Type B pancreatic cell (in vitro differentiated cells): ENCODE results near the gene ZSCAN4. TPM values are rescaled to one million over a fixed set of nuclear protein-coding genes. Genes with fewer than 3 reads are reported as not detected.

Source experiments
- DNase-seq: peaks from one replicate; pipeline ENCODE4 v3.0.0; 2021; ENCODE audit warnings: mixed read lengths; ENCODE audit not compliant: unreplicated experiment; ENCODE audit errors: extremely low spot score
- H3K27ac Mint-ChIP-seq: 2 replicates; pipeline ENCODE4 v1.8.0; 2021; ENCODE audit warnings: mild to moderate bottlenecking, mixed read lengths
- H3K27me3 Mint-ChIP-seq: 2 replicates; pipeline ENCODE4 v1.8.0; 2021; ENCODE audit warnings: mixed read lengths
- H3K36me3 Mint-ChIP-seq: 2 replicates; pipeline ENCODE4 v1.8.0; 2021; ENCODE audit warnings: mixed read lengths
- H3K4me1 Mint-ChIP-seq: one replicate; pipeline ENCODE4 v1.8.0; 2021; ENCODE audit warnings: mixed read lengths; ENCODE audit not compliant: unreplicated experiment
- H3K4me3 Mint-ChIP-seq: 2 replicates; pipeline ENCODE4 v1.8.0; 2021; ENCODE audit warnings: mild to moderate bottlenecking, mixed read lengths
- H3K9me3 Mint-ChIP-seq: 2 replicates; pipeline ENCODE4 v1.8.0; 2021; ENCODE audit warnings: mixed read lengths
- total RNA-seq: library from RNA; stranded (reverse); gene quantifications from 2 replicates; pipeline ENCODE4 v1.2.1, GENCODE V29; 2021; ENCODE audit warnings: low replicate concordance
- TF ChIP-seq, protein P1 (sequence below): fragments of 200-600 bp; sonication (generic); conservative IDR thresholded peaks from 2 replicates; pipeline ENCODE4 v1.5.0; 2021; ENCODE audit warnings: antibody characterized with exemption, mild to moderate bottlenecking

The ZSCAN4 gene
- total RNA-seq, 1 donor from 2014 or later, result not detected

DNA sequence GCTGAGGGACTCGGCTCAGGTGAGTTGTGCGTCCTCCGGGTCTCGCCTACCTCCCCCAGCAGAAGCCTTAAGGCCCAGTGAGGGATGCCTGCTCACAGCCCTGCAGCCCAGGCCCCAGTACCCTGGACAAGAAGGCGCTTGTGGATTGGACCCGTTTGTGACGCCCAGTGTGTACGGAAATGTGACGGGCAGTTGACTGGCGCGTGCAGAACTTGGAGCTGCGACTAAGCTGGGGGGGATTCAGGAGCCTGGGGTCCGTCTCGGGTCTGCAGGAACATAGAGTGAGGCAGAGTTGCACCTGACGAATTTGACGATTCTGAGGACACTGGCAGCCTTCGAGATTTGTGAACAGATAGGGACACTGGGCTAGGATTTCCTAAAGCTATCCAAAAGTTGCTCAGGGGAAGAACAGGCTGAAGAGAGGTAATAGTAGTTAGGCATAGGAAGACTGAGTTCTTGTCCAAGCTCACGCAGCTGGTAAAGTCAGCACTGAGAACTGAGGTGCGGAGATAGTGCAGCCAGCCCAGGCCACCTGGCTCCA lies 13.6 kb downstream of the ZSCAN4 start:
- TF ChIP-seq, protein P1, sequence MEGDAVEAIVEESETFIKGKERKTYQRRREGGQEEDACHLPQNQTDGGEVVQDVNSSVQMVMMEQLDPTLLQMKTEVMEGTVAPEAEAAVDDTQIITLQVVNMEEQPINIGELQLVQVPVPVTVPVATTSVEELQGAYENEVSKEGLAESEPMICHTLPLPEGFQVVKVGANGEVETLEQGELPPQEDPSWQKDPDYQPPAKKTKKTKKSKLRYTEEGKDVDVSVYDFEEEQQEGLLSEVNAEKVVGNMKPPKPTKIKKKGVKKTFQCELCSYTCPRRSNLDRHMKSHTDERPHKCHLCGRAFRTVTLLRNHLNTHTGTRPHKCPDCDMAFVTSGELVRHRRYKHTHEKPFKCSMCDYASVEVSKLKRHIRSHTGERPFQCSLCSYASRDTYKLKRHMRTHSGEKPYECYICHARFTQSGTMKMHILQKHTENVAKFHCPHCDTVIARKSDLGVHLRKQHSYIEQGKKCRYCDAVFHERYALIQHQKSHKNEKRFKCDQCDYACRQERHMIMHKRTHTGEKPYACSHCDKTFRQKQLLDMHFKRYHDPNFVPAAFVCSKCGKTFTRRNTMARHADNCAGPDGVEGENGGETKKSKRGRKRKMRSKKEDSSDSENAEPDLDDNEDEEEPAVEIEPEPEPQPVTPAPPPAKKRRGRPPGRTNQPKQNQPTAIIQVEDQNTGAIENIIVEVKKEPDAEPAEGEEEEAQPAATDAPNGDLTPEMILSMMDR, result no peak
- H3K36me3 Mint-ChIP-seq, result peaks cover 59% of the 10 kb centered on the region

DNA sequence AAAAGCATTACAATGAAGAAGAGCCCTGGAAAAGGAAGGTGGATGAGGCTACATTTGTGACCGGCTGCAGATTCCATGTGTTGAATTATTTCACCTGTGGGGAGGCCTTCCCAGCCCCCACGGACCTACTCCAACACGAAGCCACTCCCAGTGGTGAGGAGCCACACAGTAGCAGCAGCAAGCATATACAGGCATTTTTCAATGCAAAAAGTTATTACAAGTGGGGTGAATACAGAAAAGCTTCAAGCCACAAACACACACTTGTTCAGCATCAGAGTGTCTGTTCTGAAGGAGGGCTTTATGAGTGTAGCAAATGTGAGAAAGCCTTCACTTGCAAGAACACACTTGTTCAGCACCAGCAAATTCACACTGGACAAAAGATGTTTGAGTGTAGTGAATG lies 18.0 kb downstream of the ZSCAN4 start:
- H3K27ac Mint-ChIP-seq, result no peak overlapping the region
- no peak for DNase-seq
- no peaks in the 10 kb centered on the region for H3K27me3 Mint-ChIP-seq
- TF ChIP-seq, protein P1, result no peak
- peaks cover 86% of the 10 kb centered on the region for H3K36me3 Mint-ChIP-seq
- H3K9me3 Mint-ChIP-seq, result peaks cover 57% of the 10 kb centered on the region
- H3K4me3 Mint-ChIP-seq, result no peak overlapping the region
- H3K4me1 Mint-ChIP-seq, result peaks cover 17% of the 10 kb centered on the region

More for the DNA sequence above, 13.6 kb downstream of the ZSCAN4 start:
- peaks cover 21% of the 10 kb centered on the region for H3K4me1 Mint-ChIP-seq
- H3K27ac Mint-ChIP-seq, result peak overlapping the region; percentile 94
- peaks cover 10% of the 10 kb centered on the region for H3K27me3 Mint-ChIP-seq
- H3K4me3 Mint-ChIP-seq, result peak overlapping the region; percentile 97
- peaks cover 46% of the 10 kb centered on the region for H3K9me3 Mint-ChIP-seq
- DNase-seq, result no peak

DNA sequence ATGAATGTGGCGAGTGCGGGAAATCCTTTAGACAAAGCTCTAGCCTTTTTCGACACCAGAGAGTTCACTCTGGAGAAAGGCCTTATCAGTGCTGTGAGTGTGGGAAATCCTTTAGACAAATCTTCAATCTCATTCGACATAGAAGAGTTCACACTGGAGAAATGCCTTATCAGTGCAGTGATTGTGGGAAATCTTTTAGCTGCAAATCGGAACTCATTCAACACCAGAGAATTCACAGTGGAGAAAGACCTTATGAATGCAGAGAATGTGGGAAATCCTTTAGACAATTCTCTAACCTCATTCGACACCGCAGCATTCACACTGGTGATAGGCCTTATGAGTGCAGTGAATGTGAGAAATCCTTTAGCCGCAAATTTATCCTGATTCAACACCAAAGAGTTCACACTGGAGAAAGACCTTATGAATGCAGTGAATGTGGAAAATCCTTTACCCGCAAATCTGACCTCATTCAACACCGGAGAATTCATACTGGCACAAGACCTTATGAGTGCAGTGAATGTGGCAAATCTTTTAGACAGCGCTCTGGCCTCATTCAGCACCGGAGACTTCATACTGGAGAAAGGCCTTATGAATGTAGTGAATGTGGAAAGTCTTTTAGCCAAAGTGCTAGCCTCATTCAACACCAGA lies 18.8 kb downstream of the ZSCAN4 start:
- Mint-ChIP-seq H3K27ac (no peak overlapping the region), H3K4me1 (peaks cover 13% of the 10 kb centered on the region), H3K4me3 (no peak overlapping the region), H3K9me3 (peaks cover 54% of the 10 kb centered on the region), H3K27me3 (no peaks in the 10 kb centered on the region), H3K36me3 (peaks cover 79% of the 10 kb centered on the region)
- no peak for DNase-seq
- TF ChIP-seq, protein P1, result no peak

DNA sequence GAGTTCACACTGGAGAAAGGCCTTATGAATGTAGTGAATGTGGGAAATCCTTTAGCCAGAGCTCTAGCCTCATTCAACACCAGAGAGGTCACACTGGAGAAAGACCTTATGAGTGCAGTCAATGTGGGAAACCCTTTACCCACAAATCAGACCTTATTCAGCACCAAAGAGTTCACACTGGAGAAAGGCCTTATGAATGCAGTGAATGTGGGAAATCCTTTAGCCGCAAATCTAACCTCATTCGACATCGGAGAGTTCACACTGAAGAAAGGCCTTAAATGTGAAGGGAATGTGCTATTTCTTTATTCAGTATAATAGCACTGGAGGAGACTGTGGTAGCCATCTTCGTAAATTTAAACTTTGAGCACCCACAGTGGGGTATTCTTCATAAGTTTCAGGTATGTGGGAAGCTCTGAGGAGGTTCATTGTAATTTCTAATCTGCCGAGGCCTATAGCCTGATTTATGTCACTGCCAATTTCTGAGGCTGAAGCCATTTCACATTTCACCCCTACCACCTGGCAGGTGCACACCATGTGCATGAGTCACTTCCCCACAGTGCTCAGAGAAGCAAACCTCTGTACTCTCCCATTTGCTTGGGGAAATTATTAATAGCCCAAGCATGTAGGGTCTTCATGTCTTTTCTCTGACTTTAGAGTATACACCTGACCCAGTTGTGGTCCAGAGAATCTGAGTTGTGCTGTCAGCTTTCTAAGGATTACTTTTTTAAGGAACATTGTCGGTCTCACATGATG lies 19.5 kb downstream of the ZSCAN4 start:
- H3K27me3 Mint-ChIP-seq, result no peaks in the 10 kb centered on the region
- H3K4me3 Mint-ChIP-seq, result no peak overlapping the region
- H3K9me3 Mint-ChIP-seq, result peaks cover 51% of the 10 kb centered on the region
- DNase-seq, result no peak
- TF ChIP-seq, protein P1, result no peak
- H3K4me1 Mint-ChIP-seq, result peaks cover 6% of the 10 kb centered on the region
- peaks cover 78% of the 10 kb centered on the region for H3K36me3 Mint-ChIP-seq
- H3K27ac Mint-ChIP-seq, result no peak overlapping the region

DNA sequence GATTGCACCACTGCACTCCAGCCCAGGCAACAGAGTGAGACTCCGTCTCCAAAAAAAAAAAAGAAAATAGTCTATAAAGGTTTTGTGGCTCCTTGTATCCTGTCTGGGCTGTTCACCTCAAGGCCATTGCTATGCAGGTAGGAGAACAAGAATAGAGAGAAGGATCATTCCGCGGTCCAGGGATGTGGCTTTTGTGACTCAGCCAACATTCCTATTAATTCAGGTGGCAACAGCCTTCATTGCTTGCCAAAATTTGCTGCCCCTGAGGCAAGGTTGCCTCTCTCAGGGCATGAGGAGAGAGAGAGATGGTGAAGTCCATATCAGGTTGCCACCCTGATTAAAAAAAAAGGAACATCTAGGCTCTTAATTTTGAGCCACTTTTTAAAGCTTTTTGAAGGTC lies 21.0 kb downstream of the ZSCAN4 start:
- peaks cover 46% of the 10 kb centered on the region for H3K9me3 Mint-ChIP-seq
- peak overlapping the region; percentile 4 for H3K27ac Mint-ChIP-seq

More for the DNA sequence above, 21.0 kb downstream of the ZSCAN4 start:
- DNase-seq, result no peak
- Mint-ChIP-seq H3K4me3 (no peak overlapping the region), H3K36me3 (peaks cover 74% of the 10 kb centered on the region), H3K4me1 (no peaks in the 10 kb centered on the region), H3K27me3 (no peaks in the 10 kb centered on the region)
- TF ChIP-seq, protein P1, result no peak
